K562 (cell line): Measurements from ENCODE around the gene PTPN7. TPM values are rescaled to one million over a fixed set of nuclear protein-coding genes. Genes with fewer than 3 reads are reported as not detected.

Experiments used
- FOXA1 ChIP-seq: fragments of 450-650 bp; IDR thresholded peaks from 2 replicates; pipeline ENCODE4 v1.6.1; 2016; ENCODE audit warnings: mild to moderate bottlenecking, borderline replicate concordance
- HNRNPH1 ChIP-seq: fragments of 200-400 bp; formaldehyde crosslinking; optimal IDR thresholded peaks from 2 replicates; pipeline ENCODE3; 2017; ENCODE audit warnings: low read depth, mild to moderate bottlenecking, low read length, moderate library complexity
- KDM4B ChIP-seq, 2 experiments: fragments of 450-650 bp in 1 of 2; sonication (generic) in 1 of 2; IDR thresholded peaks; 2 replicates each; pipeline ENCODE4 v1.6.1; 2016 to 2017; ENCODE audit warnings: borderline replicate concordance in 2 of 2, antibody characterized with exemption in 1 of 2, low read depth in 1 of 2, mild to moderate bottlenecking in 1 of 2
- LARP7 ChIP-seq: fragments of 450-650 bp; IDR thresholded peaks from 2 replicates; pipeline ENCODE4 v1.6.1; 2016
- NR1H2 ChIP-seq: sonication (generic); formaldehyde crosslinking; IDR thresholded peaks from 2 replicates; pipeline ENCODE4 v1.4.0; 2020; ENCODE audit warnings: mild to moderate bottlenecking, missing genetic modification reagents
- TAF15 ChIP-seq: fragments of 200-400 bp; formaldehyde crosslinking; IDR thresholded peaks from 2 replicates; pipeline ENCODE4 v1.6.1; 2017; ENCODE audit warnings: mild to moderate bottlenecking, low read depth, low read length, moderate library complexity
- polyA plus RNA-seq, 8 experiments: library from polyadenylated mRNA; depleted of rRNA in 4 of 8; stranded (reverse) in 5 of 8; unstranded in 3 of 8; fragments of >200 nt; fragmentation: Nextera tagmentation in 2 of 8; fragmentation: Illumina TruSeq in 1 of 8; extraction: Ambion mirVana in 2 of 8; extraction: Trizol in 1 of 8; gene quantifications; 2 replicates each; pipeline versions ENCODE4 v1.2.1 to v1.2.3, GENCODE V29; 2011 to 2014; ENCODE audit warnings: inconsistent platforms in 1 of 8, missing spikeins in 1 of 8
- total RNA-seq, 7 experiments: library from RNA; depleted of rRNA in 6 of 7; stranded (reverse); fragments of >200 nt in 6 of 7; fragmentation: Illumina TruSeq in 2 of 7; extraction: Trizol in 2 of 7; gene quantifications; 2 replicates each; pipeline versions ENCODE4 v1.2.1 to v1.2.3, GENCODE V29; 2011 to 2021; ENCODE audit warnings: low replicate concordance in 1 of 7
- TF ChIP-seq, protein P1 (sequence below), 2 experiments: fragments of 450-650 bp; IDR thresholded peaks; 2 replicates each; pipeline ENCODE4 v1.6.1; 2018; ENCODE audit warnings: mild to moderate bottlenecking in 2 of 2, low read depth in 1 of 2; ENCODE audit not compliant: partially characterized antibody in 2 of 2
- TF ChIP-seq, protein P2 (sequence below): fragments of 450-650 bp; IDR thresholded peaks from 2 replicates; pipeline ENCODE4 v1.7.0; 2016; ENCODE audit warnings: borderline replicate concordance
- TF ChIP-seq, protein P3 (sequence below): fragments of 250-450 bp; sonication (Bioruptor Pico); IDR thresholded peaks from 2 replicates; pipeline ENCODE4 v1.4.0; 2020

PTPN7 gene
- total and polyA plus RNA-seq, 9 of the 15 experiments (the other 6 are each of a cell fraction or from before 2014, with no cell fraction given), result 18.7 to 144 (median 120) TPM

DNA sequence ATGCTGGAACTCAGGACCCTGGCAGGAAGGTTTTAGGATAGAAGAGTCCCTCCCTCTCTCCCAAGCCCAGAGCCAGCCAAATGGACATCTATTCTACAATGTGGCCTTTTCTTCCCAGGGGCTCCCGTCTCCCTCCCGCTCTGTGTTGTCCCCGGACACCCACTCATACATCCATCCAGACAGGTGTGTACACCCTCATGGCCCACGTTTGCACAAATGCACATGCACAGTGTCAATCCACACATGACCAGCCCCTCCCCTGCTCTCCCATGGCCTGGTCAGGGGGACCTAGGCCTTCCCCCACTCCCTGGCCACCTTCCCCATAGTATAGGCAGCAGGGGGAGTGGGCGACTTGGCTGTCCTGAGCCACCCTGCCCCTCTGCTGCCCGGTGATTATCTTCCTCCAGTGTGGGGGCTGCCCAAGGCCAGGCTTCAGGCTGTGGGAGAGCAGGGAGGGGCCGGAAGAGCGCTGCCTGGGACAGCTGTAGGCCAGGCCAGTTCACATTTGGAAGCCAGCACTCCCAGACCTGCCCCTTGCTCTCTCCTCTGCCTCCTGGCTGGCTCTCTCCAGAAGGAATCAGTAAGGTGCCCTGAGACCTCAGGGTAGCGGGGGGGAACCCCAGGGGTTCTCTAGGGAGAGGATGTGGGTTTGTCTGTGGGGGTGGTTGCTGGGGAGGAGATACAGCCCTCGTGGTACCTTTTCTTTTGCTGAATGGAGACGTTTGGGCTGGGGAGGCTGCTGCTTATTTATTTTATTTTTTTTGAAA, 4.1 kb upstream of the PTPN7 start (continued):
- TF ChIP-seq, protein P1, sequence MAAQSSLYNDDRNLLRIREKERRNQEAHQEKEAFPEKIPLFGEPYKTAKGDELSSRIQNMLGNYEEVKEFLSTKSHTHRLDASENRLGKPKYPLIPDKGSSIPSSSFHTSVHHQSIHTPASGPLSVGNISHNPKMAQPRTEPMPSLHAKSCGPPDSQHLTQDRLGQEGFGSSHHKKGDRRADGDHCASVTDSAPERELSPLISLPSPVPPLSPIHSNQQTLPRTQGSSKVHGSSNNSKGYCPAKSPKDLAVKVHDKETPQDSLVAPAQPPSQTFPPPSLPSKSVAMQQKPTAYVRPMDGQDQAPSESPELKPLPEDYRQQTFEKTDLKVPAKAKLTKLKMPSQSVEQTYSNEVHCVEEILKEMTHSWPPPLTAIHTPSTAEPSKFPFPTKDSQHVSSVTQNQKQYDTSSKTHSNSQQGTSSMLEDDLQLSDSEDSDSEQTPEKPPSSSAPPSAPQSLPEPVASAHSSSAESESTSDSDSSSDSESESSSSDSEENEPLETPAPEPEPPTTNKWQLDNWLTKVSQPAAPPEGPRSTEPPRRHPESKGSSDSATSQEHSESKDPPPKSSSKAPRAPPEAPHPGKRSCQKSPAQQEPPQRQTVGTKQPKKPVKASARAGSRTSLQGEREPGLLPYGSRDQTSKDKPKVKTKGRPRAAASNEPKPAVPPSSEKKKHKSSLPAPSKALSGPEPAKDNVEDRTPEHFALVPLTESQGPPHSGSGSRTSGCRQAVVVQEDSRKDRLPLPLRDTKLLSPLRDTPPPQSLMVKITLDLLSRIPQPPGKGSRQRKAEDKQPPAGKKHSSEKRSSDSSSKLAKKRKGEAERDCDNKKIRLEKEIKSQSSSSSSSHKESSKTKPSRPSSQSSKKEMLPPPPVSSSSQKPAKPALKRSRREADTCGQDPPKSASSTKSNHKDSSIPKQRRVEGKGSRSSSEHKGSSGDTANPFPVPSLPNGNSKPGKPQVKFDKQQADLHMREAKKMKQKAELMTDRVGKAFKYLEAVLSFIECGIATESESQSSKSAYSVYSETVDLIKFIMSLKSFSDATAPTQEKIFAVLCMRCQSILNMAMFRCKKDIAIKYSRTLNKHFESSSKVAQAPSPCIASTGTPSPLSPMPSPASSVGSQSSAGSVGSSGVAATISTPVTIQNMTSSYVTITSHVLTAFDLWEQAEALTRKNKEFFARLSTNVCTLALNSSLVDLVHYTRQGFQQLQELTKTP (IDR thresholded peaks at IDR 0.05; ENCODE audit: low read depth in 1 of 2, partially characterized antibody in 2 of 2), result no peak
- TF ChIP-seq HNRNPH1, result no peak
- TF ChIP-seq, protein P2, sequence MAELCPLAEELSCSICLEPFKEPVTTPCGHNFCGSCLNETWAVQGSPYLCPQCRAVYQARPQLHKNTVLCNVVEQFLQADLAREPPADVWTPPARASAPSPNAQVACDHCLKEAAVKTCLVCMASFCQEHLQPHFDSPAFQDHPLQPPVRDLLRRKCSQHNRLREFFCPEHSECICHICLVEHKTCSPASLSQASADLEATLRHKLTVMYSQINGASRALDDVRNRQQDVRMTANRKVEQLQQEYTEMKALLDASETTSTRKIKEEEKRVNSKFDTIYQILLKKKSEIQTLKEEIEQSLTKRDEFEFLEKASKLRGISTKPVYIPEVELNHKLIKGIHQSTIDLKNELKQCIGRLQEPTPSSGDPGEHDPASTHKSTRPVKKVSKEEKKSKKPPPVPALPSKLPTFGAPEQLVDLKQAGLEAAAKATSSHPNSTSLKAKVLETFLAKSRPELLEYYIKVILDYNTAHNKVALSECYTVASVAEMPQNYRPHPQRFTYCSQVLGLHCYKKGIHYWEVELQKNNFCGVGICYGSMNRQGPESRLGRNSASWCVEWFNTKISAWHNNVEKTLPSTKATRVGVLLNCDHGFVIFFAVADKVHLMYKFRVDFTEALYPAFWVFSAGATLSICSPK, result no peak
- TF ChIP-seq FOXA1, result no peak
- no peak for TF ChIP-seq KDM4B (IDR thresholded peaks at IDR 0.05; ENCODE audit: borderline replicate concordance in 2 of 2, low read depth in 1 of 2)
- no peak for TF ChIP-seq LARP7
- TF ChIP-seq NR1H2 (CRISPR knock-in tag), result 0 out of 2 replicates have a peak, but pooled peaks have one; percentile 18
- no peak for TF ChIP-seq TAF15
- TF ChIP-seq, protein P3, sequence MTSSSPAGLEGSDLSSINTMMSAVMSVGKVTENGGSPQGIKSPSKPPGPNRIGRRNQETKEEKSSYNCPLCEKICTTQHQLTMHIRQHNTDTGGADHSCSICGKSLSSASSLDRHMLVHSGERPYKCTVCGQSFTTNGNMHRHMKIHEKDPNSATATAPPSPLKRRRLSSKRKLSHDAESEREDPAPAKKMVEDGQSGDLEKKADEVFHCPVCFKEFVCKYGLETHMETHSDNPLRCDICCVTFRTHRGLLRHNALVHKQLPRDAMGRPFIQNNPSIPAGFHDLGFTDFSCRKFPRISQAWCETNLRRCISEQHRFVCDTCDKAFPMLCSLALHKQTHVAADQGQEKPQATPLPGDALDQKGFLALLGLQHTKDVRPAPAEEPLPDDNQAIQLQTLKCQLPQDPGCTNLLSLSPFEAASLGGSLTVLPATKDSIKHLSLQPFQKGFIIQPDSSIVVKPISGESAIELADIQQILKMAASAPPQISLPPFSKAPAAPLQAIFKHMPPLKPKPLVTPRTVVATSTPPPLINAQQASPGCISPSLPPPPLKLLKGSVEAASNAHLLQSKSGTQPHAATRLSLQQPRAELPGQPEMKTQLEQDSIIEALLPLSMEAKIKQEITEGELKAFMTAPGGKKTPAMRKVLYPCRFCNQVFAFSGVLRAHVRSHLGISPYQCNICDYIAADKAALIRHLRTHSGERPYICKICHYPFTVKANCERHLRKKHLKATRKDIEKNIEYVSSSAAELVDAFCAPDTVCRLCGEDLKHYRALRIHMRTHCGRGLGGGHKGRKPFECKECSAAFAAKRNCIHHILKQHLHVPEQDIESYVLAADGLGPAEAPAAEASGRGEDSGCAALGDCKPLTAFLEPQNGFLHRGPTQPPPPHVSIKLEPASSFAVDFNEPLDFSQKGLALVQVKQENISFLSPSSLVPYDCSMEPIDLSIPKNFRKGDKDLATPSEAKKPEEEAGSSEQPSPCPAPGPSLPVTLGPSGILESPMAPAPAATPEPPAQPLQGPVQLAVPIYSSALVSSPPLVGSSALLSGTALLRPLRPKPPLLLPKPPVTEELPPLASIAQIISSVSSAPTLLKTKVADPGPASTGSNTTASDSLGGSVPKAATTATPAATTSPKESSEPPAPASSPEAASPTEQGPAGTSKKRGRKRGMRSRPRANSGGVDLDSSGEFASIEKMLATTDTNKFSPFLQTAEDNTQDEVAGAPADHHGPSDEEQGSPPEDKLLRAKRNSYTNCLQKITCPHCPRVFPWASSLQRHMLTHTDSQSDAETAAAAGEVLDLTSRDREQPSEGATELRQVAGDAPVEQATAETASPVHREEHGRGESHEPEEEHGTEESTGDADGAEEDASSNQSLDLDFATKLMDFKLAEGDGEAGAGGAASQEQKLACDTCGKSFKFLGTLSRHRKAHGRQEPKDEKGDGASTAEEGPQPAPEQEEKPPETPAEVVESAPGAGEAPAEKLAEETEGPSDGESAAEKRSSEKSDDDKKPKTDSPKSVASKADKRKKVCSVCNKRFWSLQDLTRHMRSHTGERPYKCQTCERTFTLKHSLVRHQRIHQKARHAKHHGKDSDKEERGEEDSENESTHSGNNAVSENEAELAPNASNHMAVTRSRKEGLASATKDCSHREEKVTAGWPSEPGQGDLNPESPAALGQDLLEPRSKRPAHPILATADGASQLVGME (CRISPR knock-in tag), result no peak
